Neuronal stem cell (in vitro differentiated cells): ENCODE measurements around the gene ELOVL7.

Experiments used
- DNase-seq: peaks from one replicate; pipeline ENCODE4 v3.0.0-alpha.2; 2013; ENCODE audit warnings: low spot score
- H2AFZ ChIP-seq: one replicate; pipeline ENCODE4 v1.6.1; 2013; ENCODE audit warnings: mild to moderate bottlenecking, low read length, inconsistent platforms
- H2AK5ac ChIP-seq: 2 replicates; pipeline ENCODE4 v1.6.1; 2013; ENCODE audit warnings: low read depth, mild to moderate bottlenecking, inconsistent platforms, low read length, moderate library complexity, mixed read lengths
- H2BK120ac ChIP-seq: 2 replicates; pipeline ENCODE4 v1.6.1; 2013; ENCODE audit warnings: low read depth, mild to moderate bottlenecking, inconsistent platforms, low read length, moderate library complexity, mixed read lengths
- H2BK12ac ChIP-seq: one replicate; pipeline ENCODE4 v1.6.1; 2013; ENCODE audit warnings: low read length, inconsistent platforms
- H2BK15ac ChIP-seq: 2 replicates; pipeline ENCODE4 v1.6.1; 2013; ENCODE audit warnings: mild to moderate bottlenecking, low read length, inconsistent platforms, mixed read lengths
- H2BK5ac ChIP-seq: one replicate; pipeline ENCODE4 v1.6.1; 2013; ENCODE audit warnings: inconsistent platforms, mild to moderate bottlenecking, low read length, moderate library complexity
- H3K14ac ChIP-seq: one replicate; pipeline ENCODE4 v1.6.1; 2013; ENCODE audit warnings: low read length, inconsistent platforms
- H3K18ac ChIP-seq: 2 replicates; pipeline ENCODE4 v1.6.1; 2013; ENCODE audit warnings: low read length, inconsistent platforms
- H3K23ac ChIP-seq: 2 replicates; pipeline ENCODE4 v1.6.1; 2013; ENCODE audit warnings: low read depth, mild to moderate bottlenecking, mixed read lengths, low read length, inconsistent platforms; ENCODE audit not compliant: poor library complexity
- H3K27ac ChIP-seq: replicated peaks from 3 replicates; pipeline ENCODE4 v1.5.1; 2013; ENCODE audit warnings: low read length, inconsistent platforms
- H3K27me3 ChIP-seq, 3 experiments: 2 replicates each; pipeline ENCODE4 v1.6.1; 2013; ENCODE audit warnings: low read length in 3 of 3, mild to moderate bottlenecking in 2 of 3, inconsistent platforms in 1 of 3, low read depth in 1 of 3, mixed read lengths in 1 of 3, moderate library complexity in 1 of 3; ENCODE audit not compliant: control insufficient read depth in 3 of 3, insufficient read depth in 3 of 3
- H3K36me3 ChIP-seq, 2 donors: replicated peaks in 1 of 2; 2 replicates each; pipeline ENCODE4 v1.6.1; 2013; ENCODE audit warnings: low read length in 2 of 2; ENCODE audit not compliant: control insufficient read depth in 2 of 2, insufficient read depth in 2 of 2
- H3K4ac ChIP-seq: 2 replicates; pipeline ENCODE4 v1.6.1; 2013; ENCODE audit warnings: inconsistent platforms, mild to moderate bottlenecking, low read length, moderate library complexity
- H3K4me1 ChIP-seq, 2 donors: 1 replicate in 1 of 2; 2 replicates in 1 of 2; pipeline ENCODE4 v1.6.1; 2013; ENCODE audit warnings: low read length in 2 of 2, low read depth in 1 of 2; ENCODE audit not compliant: control insufficient read depth in 2 of 2, insufficient read depth in 1 of 2
- H3K4me2 ChIP-seq: one replicate; pipeline ENCODE4 v1.6.1; 2013; ENCODE audit warnings: mild to moderate bottlenecking, low read length, inconsistent platforms; ENCODE audit not compliant: insufficient read depth, poor library complexity, severe bottlenecking
- H3K4me3 ChIP-seq, 2 donors: 2 replicates each; pipeline ENCODE4 v1.5.1; 2013; ENCODE audit warnings: low read length in 2 of 2, mild to moderate bottlenecking in 2 of 2, inconsistent platforms in 1 of 2, moderate library complexity in 1 of 2
- H3K79me1 ChIP-seq: one replicate; pipeline ENCODE4 v1.6.1; 2013; ENCODE audit warnings: low read depth, mild to moderate bottlenecking, inconsistent platforms, low read length, moderate library complexity
- H3K9ac ChIP-seq: one replicate; pipeline ENCODE4 v1.6.1; 2013; ENCODE audit warnings: mild to moderate bottlenecking, low read depth, low read length, inconsistent platforms; ENCODE audit not compliant: poor library complexity
- H3K9me3 ChIP-seq, 2 donors: replicated peaks in 1 of 2; 2 replicates each; pipeline versions ENCODE3 to v1.6.1; 2013; ENCODE audit warnings: low read length in 2 of 2, mild to moderate bottlenecking in 2 of 2, inconsistent platforms in 1 of 2, low read depth in 1 of 2, mixed read lengths in 1 of 2, moderate library complexity in 1 of 2; ENCODE audit not compliant: control insufficient read depth in 2 of 2, insufficient read depth in 1 of 2
- H4K8ac ChIP-seq: one replicate; pipeline ENCODE4 v1.6.1; 2013; ENCODE audit warnings: low read depth, mild to moderate bottlenecking, inconsistent platforms, low read length, moderate library complexity
- H4K91ac ChIP-seq: one replicate; pipeline ENCODE4 v1.6.1; 2013; ENCODE audit warnings: low read length, low read depth, mild to moderate bottlenecking, inconsistent platforms; ENCODE audit not compliant: poor library complexity
- WGBS, 2 donors: extraction: QIAGEN DNeasy Blood & Tissue Kit; methylation state at CpG; one replicate each; pipeline ENCODE4 v1.1.7; 2013; ENCODE audit warnings: missing lambda C conversion rate in 2 of 2, mixed read lengths in 1 of 2; ENCODE audit not compliant: insufficient read length in 2 of 2, insufficient replicate concordance in 1 of 2; ENCODE audit errors: extremely low coverage in 2 of 2; 5-methylcytosine and 5-hydroxymethylcytosine counted together

ELOVL7 gene

DNA sequence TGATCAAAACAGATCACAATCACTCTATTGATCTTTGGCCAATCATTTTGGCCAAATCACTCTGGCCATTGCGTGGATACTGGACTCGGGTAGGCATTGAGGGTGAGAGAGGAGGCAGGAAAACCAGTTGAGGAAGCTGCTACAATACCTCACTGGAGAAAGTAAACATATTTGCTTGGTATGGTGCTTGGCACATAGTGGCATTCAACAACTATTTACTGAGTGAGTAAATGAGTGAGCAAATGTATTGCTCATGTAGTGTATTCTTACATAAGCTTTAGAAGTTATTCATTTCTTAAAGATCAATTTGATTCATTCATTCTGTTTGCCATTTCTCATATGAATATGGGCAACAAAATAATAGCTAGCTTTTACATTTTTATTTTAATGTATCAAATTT is 140.1 kb downstream of the ELOVL7 start:
- no peak overlapping the region for H3K4me3 ChIP-seq
- H3K4ac ChIP-seq, result no peak overlapping the region
- no peak for DNase-seq
- no peak overlapping the region for H3K9ac ChIP-seq
- H3K4me2 ChIP-seq, result no peak overlapping the region
- H3K27ac ChIP-seq, result no peak overlapping the region
- H3K27me3 ChIP-seq, result peaks cover 0 to 11% (median 0%) of the 10 kb centered on the region in 3 experiments
- H3K79me1 ChIP-seq, result no peaks in the 10 kb centered on the region
- H4K91ac ChIP-seq, result no peak overlapping the region
- H2AFZ ChIP-seq, result no peak overlapping the region
- no peak overlapping the region for H2BK12ac ChIP-seq
- no peak overlapping the region for H2BK5ac ChIP-seq
- no peaks in the 10 kb centered on the region for H3K36me3 ChIP-seq
- no peak overlapping the region for H2BK15ac ChIP-seq
- H3K9me3 ChIP-seq, result no peaks in the 10 kb centered on the region
- no peak overlapping the region for H3K14ac ChIP-seq
- H3K18ac ChIP-seq, result no peak overlapping the region
- H2AK5ac ChIP-seq, result no peak overlapping the region
- peaks cover 0 to 3% of the 10 kb centered on the region in 2 donors for H3K4me1 ChIP-seq
- no peak overlapping the region for H4K8ac ChIP-seq
- H3K23ac ChIP-seq, result no peak overlapping the region
- no peak overlapping the region for H2BK120ac ChIP-seq
- WGBS, 2 donors, result no CpG with 5 or more reads among the region's 2 CpGs
